ENCODE data around the gene SPATA2L. TPM values are rescaled to one million over a fixed set of nuclear protein-coding genes. Genes with fewer than 3 reads are reported as not detected.

The SPATA2L gene
- total and polyA plus RNA-seq, 2 of the 8 experiments (the other 6 are each of a cell fraction or from before 2014, with no cell fraction given), result 9.3 to 12.5 TPM

DNA sequence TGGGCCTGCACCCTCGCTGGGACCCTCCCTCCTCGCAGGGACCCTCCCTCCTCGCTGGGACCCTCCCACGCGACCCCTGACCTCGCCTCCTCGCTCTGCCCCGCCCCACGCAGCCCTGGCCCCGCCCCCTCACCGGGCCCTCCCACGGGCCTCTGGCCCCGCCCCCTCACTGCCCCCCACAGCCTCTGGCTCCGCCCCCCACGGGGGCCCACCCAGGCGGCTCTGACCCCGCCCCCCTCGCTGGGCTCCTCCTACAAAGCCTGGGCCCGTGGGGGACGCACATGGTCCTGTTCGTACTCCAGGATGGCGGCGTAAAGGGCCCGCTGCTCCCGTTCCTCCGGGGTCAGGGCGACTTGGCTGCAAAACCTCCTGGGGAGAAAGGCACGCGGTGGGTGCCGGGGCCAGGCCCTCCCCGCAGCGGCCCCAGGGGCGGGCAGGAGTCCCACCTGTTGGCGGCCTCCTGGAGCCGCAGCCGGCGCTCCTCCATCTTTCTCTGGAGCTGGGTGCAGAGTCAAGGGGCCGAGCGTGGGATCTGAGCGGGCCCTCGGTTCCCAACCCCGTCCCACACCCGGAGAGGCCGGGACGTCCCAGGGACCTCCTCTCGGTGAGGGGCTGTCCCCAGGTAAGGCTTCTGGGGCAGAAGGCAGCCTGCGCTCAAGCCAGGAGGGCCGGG, 10.2 kb upstream of the SPATA2L start:
- ChIA-PET CTCF (ENCODE audit: partially characterized antibody) (interaction anchor here (6.2 kb wide), 1 partner anchor 11 kb away, joined by 36 read pairs; the partner anchor contains the start of gene SPATA2L), POLR2A (ENCODE audit: partially characterized antibody) (interaction anchor here (0.6 to 16.7 kb wide), 11 partner anchors 5 to 214 kb away, joined by 3 to 193 read pairs (median 4); partner anchors contain the start of genes CDK10, SPATA2L and VPS9D1)
- FAIRE-seq, result no peak
- Histone ChIP-seq H4K5ac (ENCODE audit: insufficient read length, low read depth, low read length) (peak overlapping the region; percentile 43), H3K4me1 (replicated peaks in 1 of 4; ENCODE audit: control insufficient read depth in 3 of 4, insufficient read depth in 4 of 4, low read length in 3 of 4) (peaks cover 0 to 14% (median 11%) of the 10 kb centered on the region in 4 experiments; a peak in 6 of 7 replicates), H3K27me3 (replicated peaks in 1 of 4; ENCODE audit: control insufficient read depth in 3 of 4, extremely low read depth in 1 of 4, insufficient read depth in 3 of 4, low read length in 3 of 4) (peaks cover 0 to 5% (median 0%) of the 10 kb centered on the region in 4 experiments; a peak in 4 of 7 replicates), H3K9me3 (ENCODE audit: insufficient read depth in 2 of 2, low read depth in 1 of 2, low read length in 1 of 2) (no peaks in the 10 kb centered on the region), H3K4me2 (ENCODE audit: insufficient read depth in 1 of 2, low read depth in 2 of 2, low read length in 2 of 2) (peak overlapping the region; percentile 58 to 72), H3K23me2 (ENCODE audit: low read depth, low read length) (peaks cover 3% of the 10 kb centered on the region; the same call in 1 of the 2 replicates), H3K9ac (replicated peaks in 1 of 4; ENCODE audit: extremely low read depth in 1 of 4, low read depth in 3 of 4, low read length in 3 of 4) (peak overlapping the region; percentile 8 to 83 (median 68)), H4K20me1 (replicated peaks in 1 of 2; ENCODE audit: control insufficient read depth in 1 of 2, insufficient read depth in 2 of 2, low read length in 2 of 2) (peaks cover 4 to 7% of the 10 kb centered on the region in 2 experiments), H3K14ac (ENCODE audit: insufficient read length) (no peak overlapping the region), H3K18ac (ENCODE audit: extremely low read depth, low read length) (peak overlapping the region; percentile 83), H3K4ac (replicated peaks; ENCODE audit: insufficient read length, low read depth, low read length) (no peak overlapping the region), H2AK5ac (ENCODE audit: low read depth, low read length) (no peak overlapping the region), H2AFZ (ENCODE audit: low read length) (no peak overlapping the region), H4K8ac (ENCODE audit: extremely low read depth, insufficient read depth, low read length) (peak overlapping the region; percentile 97; the same call in 1 of the 2 replicates), H4K91ac (replicated peaks; ENCODE audit: insufficient read length, low read length) (no peak overlapping the region), H2BK15ac (ENCODE audit: low read length) (no peak overlapping the region), H3K56ac (replicated peaks; ENCODE audit: insufficient read length, low read depth, low read length) (no peak overlapping the region), H3K23ac (ENCODE audit: insufficient read length) (no peak overlapping the region), H3K79me1 (ENCODE audit: low read depth, low read length) (0 out of 2 replicates have a peak, but pooled peaks cover 2% of the 10 kb centered on the region), H2BK120ac (replicated peaks; ENCODE audit: low read depth, low read length) (no peak overlapping the region), H3K79me2 (ENCODE audit: control insufficient read depth in 1 of 2, insufficient read depth in 2 of 2, low read length in 2 of 2) (no peaks in the 10 kb centered on the region), H2BK20ac (ENCODE audit: low read length) (no peak overlapping the region), H2BK12ac (ENCODE audit: low read depth, low read length) (no peak overlapping the region), H3K27ac (ENCODE audit: low read depth, low read length) (no peak overlapping the region), H3K36me3 (ENCODE audit: control insufficient read depth in 2 of 4, insufficient read depth in 4 of 4, low read length in 3 of 4) (peaks cover 0 to 7% (median 4%) of the 10 kb centered on the region in 4 experiments; a peak in 2 of 8 replicates), H2BK5ac (ENCODE audit: low read depth, low read length) (peak overlapping the region; percentile 44; the same call in 1 of the 2 replicates), H3K4me3 (ENCODE audit: extremely low read depth in 1 of 4, insufficient read depth in 2 of 4, low read depth in 3 of 4, low read length in 4 of 4) (peak overlapping the region; percentile 73 to 91 (median 78))
- peak in 1 of 2 experiments; percentile 91 for DNase-seq (ENCODE audit: low read depth in 1 of 2, low spot score in 2 of 2)
- WGBS, 2 experiments (ENCODE audit: extremely low coverage in 1 of 2, insufficient coverage in 1 of 2, insufficient read length in 1 of 2, insufficient replicate concordance in 2 of 2, low coverage in 1 of 2, low lambda C conversion rate in 2 of 2, missing lambda C conversion rate in 1 of 2), result 0% methylated on average over 20 of the region's 48 CpGs; no CpG with 5 or more reads in 1 of the 2 experiments
- peak in 1 of 2 experiments; percentile 79; a peak in 2 of 3 replicates for TF ChIP-seq POLR2A (IDR thresholded peaks at IDR 0.05; ENCODE audit: control extremely low read depth in 1 of 2, low read depth in 2 of 2, low read length in 2 of 2)
- peak; percentile 78 for TF ChIP-seq TAF1 (IDR thresholded peaks at IDR 0.05; ENCODE audit: low read depth, low read length)
- TF ChIP-seq TAF7 (optimal IDR thresholded peaks at IDR 0.05; ENCODE audit: borderline replicate concordance, low read depth, low read length), result peak; percentile 54
- peak; percentile 81 for TF ChIP-seq TBP (IDR thresholded peaks at IDR 0.05; ENCODE audit: low read depth, low read length)
- peak; percentile 32; the same call in 1 of the 2 replicates for TF ChIP-seq EGR1 (IDR thresholded peaks at IDR 0.05; ENCODE audit: borderline replicate concordance, low read depth, low read length)
- peak in 1 of 2 experiments; percentile 63; a peak in 2 of 4 replicates for TF ChIP-seq SIN3A (conservative IDR thresholded peaks at IDR 0.05 in 1 of 2, IDR thresholded peaks at IDR 0.05 in 1 of 2; ENCODE audit: low read depth in 1 of 2, low read length in 2 of 2)
- no peak for TF ChIP-seq NANOG (IDR thresholded peaks at IDR 0.05; ENCODE audit: insufficient read depth, low read depth, low read length, poor library complexity, severe bottlenecking)
- no peak for TF ChIP-seq CTBP2 (IDR thresholded peaks at IDR 0.05; ENCODE audit: borderline replicate concordance, insufficient read depth, insufficient read length, low read length)
- peak; percentile 92 for TF ChIP-seq KDM4A (IDR thresholded peaks at IDR 0.05; ENCODE audit: low read depth, low read length, severe bottlenecking)
- TF ChIP-seq HDAC2 (IDR thresholded peaks at IDR 0.05; ENCODE audit: borderline replicate concordance in 1 of 2, low read depth in 2 of 2, low read length in 2 of 2), result 0 out of 4 replicates have a peak, but pooled peaks of 1 of the 2 experiments have one; percentile 30

All from H1 (cell line).